HG02678 (cell line): ENCODE results near the gene FNBP1.

ENCODE experiments used
- ATAC-seq: cut with Tn5 transposase; IDR thresholded peaks from one replicate; pipeline ENCODE4 v1.9.1; 2021; ENCODE audit warnings: mild to moderate bottlenecking, moderate library complexity; ENCODE audit not compliant: unreplicated experiment

FNBP1 gene

DNA sequence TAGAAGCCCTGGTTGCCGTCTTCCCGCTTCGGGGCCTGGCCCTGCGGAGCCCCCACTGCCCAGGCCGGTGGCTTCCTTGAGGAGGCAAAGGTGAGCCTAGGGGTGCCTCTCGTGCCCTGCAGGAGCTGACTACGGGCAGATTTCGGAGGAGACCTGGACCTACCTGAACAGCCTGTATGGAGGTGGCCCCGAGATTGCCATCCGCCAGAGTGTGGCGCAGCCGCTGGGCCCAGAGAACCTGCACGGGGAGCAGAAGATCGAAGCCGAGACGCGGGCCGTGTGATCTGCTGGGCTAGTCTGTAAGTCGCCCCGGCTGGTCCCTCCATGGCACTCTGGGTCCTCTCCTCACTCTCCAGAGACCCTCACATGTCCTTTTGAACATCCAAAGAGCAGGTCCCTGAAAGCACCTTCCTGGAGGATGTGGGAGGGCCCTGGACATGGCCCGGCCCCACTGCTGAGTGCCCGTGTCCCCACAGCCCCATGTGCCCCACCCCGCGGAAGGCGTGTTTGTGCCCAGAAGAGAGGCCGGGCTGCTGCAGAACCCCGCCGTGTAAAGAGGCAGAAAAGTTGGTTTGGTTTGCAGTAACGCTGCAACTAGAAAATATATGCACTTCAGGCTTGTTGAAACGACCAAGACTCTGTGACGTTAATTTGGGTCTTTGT is 162.9 kb downstream of the FNBP1 start:
- ATAC-seq = no peak

DNA sequence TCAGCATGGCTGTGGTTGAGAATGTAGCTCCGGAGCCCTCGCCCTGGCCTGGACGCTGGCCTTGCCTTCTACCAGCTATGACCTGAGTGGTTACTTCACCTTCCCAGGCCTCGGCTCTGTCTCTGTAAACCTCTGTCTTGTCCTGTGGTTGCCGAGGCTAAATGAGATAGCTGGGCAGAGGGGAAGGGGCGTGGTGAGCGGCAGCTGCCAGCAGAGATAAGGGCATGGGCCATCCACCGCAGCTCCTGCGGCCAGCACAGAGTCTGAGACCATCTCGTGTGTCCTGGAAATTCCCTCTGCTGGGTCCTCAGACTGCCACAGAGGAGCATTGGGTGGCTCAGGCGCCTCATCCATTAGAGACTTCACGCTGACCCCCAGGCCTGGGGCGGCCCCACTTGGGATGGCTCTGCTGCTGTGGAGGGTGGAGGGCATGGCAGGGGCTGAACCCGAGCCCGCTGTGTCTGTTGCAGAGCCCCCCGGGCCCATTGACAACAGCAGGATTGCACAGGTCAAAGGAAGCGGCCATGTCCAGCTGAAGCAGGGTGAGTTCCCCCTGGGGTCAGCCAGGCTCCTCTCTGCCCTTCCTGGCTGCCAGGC is 163.8 kb downstream of the FNBP1 start:
- no peak for ATAC-seq

DNA sequence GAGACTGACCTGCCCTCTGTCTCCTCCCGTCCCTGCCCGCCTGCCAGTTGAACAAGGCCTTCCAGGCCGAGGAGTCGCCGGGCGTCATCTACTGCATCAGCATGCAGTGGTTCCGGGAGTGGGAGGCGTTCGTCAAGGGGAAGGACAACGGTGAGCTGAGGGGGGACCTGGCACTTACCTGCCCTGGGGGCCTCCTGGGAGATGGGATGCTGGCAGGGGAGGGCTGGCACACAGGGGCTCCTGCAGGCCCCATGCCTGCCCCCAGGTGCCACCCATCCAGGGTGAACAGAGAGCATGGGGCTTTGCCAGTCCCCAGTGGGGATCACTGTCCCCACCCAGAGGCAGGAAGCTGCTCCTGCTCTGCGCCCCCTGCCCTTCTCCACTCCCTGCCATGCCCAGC is 164.7 kb downstream of the FNBP1 start:
- no peak for ATAC-seq

DNA sequence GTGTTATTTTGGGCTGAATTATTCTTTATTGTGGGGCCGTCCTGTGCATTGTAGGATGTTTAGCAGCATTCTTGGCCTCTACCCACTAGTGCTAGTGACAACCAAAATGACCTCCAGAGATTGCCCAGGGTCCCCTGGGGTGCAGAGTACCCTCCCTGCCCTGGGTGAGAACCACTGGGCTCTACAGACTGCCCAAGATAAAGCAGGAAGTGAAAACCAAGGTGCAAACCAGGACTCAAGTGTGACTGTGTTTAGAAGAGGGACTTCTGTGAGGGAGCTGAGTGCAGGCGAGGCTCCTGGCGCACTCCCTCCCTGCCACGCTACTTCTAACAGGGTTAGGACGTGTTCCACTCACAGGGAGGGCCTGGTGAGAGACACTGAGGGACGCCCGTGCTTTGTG is 166.2 kb downstream of the FNBP1 start:
- no peak for ATAC-seq

DNA sequence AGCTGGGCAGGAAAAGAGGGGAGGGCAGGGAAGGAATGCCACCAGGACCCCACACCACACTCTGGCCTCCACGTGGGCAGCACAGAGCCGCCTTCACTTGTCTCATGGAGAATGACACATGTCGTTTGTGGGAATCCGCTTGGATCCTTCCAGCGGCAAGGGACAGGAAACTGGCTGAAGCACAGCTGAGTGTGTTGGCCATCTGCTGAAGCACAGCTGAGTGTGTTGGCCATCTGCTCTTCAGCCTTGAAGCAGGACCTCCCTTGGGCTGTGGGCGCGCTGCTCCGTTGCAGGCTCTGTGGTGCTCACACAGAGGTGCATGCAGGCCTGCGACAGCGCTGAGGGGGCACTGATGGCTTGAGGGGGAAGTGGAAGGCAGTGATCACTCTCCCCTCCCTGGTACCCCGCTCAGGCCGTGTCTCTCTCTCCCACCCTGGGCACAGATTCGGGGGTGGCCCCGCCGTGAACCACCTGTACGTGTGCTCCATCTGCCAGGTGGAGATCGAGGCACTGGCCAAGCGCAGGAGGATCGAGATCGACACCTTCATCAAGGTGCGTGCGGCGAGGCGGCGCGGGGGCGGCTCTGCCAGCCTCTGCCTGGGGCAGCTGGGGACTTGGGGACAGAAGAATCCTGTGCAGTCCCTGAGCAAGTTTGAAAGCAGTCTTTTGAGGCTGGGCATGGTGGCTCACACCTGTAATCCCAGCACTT is 167.1 kb downstream of the FNBP1 start:
- no peak for ATAC-seq

DNA sequence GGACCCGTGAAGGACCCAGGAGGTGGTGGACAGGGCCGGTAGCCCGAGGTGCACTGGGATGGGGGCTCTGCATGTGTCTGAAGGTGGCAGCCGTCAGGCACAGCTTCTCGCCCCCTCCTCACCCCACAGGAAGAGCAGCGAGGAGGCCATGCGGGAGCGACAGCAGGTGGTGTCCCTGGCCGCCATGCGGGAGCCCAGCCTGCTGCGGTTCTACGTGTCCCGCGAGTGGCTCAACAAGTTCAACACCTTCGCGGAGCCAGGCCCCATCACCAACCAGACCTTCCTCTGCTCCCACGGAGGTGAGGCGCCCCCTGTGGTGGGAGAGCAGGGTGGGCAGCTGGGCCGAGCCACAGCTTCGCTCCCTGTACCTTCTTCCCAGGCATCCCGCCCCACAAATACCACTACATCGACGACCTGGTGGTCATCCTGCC is 167.8 kb downstream of the FNBP1 start:
- no peak for ATAC-seq

DNA sequence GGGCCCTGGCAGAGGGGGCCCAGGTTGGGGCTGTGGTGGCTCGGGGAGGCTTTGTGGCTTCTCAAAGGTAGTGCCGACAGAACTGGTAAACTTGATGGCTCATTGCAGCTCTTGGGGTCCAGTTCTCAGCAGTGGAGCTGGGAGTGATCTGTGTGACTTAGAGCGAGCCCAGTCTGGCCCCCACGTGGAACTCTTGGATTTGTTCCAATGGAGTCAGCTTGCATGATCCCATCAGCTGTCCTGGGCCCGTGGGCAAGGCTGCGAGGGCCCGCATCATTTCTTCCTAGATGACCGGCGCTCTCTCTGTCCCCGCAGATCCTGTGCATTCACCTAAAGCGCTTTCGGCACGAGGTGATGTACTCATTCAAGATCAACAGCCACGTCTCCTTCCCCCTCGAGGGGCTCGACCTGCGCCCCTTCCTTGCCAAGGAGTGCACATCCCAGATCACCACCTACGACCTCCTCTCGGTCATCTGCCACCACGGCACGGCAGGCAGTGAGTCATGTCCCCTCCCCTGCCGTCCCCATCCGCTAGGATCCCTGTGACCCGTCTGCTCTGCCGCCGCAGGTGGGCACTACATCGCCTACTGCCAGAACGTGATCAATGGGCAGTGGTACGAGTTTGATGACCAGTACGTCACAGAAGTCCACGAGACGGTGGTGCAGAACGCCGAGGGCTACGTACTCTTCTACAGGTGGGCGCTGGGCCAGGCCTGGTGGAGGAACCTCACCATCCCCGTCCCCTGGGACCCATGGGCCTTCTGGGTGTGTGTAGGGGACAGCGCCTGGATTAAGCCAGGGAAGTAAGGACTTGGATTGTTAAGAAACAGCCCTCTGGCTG is 168.5 kb downstream of the FNBP1 start:
- no peak for ATAC-seq

DNA sequence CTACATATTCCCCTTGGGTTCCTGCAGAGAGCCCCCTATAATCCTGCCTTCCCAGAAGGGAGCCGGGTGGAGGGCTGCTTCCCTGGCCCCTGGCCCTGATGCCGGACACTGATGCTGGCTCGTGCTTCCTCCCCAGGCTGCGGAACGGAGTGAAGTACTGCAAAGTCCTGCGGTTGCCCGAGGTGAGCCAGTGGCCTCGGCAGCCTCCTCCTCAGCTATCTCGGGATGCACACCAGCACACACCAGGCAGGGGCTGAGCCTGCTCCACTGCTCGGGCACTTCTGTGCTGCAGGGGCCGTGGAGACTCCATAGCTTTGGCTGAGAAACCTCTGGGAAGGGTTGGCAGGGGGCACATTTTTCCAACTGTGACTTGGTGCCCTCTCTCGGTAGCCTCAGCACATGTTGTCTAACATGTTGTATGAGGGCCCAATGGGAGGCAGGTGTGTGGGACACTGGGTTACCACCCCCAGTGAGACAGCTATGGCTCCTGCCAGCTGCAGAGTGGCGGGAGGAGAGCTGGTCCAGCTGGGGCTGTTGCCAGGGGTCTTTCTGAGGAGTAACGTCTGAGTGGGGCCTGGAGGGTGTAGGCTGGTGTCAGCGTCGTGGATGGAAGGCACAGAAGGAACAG is 169.3 kb downstream of the FNBP1 start:
- ATAC-seq = no peak

DNA sequence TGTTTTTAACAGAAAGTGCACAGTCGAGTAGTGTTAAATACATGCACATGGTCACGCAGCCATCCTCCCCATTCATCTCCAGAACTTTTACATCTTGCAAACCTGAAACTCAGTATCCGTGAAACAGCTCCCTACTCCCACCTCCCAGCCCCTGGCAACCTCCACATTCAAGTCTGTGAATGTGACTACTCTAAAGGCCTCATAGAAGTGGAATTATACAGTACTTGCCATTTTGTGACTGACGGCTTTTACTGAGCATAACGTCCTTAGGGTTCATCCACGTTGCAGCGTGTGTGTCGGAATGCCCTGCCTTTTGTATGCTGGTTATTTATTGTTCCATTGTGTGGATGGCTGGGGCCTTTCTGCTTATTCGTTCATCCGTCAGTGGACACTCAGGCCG is 171.9 kb downstream of the FNBP1 start:
- ATAC-seq = no peak

DNA sequence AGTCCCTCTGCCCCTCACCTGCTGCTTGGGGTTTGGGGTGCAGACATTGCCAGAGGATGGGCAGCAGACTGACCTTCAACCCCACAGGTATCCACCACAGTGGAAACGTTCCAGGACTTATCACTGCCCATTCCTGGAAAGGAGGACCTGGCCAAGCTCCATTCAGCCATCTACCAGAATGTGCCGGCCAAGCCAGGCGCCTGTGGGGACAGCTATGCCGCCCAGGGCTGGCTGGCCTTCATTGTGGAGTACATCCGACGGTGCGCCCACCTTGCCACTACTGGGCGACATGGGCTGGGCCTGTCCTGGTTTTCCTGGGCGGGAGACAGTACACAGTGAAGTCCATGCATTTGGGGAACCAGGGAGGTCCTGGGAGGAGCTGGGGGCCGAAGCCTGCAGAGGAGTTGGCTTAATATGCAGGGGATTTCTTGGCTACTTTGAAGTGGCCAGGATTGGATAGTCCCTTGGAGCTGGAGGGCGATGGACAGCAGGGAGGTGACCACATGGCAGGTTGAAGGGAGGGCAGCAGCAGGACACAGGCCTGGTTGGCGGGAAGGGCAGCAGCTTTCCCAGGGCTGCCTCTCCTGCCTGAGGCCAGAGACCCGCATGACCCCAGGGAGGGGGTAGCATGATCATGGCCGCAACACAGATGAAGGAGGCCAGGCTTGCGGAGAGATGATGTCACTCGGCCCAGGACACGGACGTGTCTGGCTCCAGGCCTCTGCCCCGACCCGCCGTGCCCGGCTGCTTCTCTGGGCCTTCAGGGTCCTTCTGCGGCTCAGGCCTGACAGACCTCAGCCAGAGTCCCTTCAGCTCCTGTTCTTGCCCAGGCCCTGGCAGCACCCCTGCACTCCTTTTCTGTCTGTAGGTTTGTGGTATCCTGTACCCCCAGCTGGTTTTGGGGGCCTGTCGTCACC is 173.1 kb downstream of the FNBP1 start:
- ATAC-seq = no peak

DNA sequence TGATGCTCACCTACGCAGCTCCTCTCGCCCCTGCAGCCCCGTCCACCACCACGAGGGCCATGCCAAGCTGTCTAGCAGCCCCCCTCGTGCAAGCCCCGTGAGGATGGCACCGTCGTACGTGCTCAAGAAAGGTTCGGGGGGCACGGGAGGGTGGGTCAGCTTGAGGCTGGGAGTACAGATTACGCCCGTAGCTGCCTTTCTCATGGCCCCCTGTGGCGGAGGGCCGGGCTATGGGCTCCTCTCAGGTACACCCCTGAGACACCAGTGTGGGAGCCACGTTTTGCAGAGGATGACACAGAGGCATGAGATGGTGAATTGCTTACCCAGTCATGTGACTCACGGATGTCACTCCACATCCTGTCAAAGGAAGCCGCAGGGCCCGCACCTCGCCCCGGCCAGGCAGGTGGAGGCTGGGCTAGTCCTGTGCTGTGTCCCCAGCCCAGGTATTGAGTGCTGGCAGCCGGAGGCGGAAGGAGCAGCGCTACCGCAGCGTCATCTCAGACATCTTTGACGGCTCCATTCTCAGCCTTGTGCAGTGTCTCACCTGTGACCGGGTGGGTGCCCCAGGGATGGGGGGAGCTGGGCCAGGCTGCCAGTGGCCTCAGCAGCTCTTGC is 174.0 kb downstream of the FNBP1 start:
- ATAC-seq = no peak

DNA sequence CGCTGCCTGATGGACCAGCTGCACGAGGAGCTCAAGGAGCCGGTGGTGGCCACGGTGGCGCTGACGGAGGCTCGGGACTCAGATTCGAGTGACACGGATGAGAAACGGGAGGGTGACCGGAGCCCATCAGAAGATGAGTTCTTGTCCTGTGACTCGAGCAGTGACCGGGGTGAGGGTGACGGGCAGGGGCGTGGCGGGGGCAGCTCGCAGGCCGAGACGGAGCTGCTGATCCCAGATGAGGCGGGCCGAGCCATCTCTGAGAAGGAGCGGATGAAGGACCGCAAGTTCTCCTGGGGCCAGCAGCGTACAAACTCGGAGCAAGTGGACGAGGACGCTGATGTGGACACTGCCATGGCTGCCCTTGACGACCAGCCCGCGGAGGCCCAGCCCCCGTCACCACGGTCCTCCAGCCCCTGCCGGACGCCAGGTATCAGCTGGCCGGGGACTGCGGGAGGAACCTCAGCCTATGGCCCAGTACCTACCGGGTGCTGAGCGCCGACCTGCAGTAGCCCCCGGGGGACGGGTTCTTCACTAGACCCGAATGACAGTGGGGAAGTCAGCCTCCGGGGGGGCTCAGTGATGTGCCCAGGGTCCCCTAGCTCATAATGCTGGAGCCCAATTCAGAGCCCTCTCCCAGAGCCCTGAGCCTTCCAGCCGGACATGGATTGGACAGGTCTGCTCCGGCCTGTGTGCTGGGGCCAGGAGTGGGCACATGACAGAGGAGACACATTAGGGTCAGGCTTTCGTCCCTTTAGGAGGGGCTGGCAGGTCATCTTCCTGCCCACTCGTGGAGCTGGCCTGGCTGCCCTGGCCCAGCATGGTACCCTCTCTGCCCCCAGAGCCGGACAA is 174.7 kb downstream of the FNBP1 start:
- ATAC-seq = no peak

DNA sequence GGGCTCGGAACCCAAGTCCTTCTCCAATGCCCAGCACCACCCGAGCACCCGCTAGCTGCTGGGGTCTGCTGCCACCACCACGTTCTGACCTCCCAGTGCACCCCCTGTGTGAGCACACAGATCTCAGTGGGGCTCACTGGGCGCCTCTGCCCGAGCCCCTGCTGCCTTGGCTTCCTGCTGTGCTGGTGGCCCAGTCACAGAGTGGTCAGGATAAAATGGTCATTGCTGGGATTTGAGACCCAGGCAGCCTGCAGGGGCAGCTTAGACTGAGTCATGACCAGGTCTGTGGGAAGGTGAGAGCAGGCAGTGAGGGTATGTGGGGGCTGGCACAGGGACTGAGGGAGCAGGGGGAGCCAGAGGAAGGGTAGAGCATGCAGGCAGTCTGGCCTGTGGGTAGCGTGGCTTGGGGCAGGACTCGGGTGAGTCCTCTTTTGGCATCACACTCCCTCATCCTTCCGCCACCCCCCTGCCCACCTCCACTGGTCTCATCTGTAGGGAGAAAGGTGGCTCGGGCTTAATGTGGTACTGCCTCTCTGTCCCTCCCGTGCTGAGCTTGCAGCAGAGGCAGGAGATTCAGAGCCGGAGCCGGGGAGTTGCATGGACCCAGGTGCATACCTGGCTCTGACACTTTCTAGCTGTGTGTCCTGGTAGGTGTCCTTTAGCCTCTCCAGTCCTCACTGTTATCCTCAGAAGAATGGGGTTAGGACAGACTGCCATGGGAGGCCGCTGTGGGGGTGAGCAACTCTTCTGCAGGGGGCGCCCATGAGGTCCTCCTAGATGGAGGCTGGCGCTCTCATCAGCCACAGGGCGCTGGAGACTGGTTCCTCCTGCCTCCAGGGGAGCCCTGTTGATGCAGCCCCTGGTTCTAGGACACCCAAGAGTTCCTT is 175.6 kb downstream of the FNBP1 start:
- no peak for ATAC-seq

DNA sequence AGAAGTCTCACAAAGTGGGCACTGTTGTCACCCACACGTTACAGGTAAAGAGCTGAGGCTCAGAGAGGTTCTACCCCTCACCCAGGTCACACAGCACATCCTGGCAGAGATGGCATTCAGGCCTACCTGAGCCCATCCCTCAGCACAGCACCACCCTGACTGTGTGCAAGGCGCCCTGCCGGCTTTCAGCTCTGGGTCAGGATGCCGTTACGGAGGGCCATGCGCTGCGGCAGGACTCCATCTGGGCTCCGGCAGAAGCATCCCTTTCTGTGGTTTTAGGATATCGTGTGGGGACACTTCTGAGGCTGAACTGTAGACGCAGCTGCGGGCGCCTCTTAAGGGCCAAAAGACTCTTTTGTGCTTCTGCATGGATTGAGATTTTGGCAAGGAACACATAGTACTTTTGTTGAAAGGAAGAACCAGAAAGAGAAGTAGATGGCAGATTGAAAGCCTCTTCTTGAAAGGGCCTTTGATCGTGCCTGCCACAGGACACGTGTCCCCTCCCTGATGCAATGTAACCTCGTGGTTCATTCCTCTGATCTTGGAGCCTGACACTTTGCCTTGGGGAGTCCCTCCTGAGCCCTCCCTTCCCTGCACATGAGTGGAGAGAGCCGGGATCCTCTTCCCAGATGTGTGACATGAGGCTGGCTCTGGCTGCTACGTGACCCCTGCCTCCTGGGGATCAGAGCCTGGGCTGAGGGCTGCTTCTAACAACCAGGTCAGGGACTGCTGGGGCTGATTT is 176.4 kb downstream of the FNBP1 start:
- no peak for ATAC-seq

DNA sequence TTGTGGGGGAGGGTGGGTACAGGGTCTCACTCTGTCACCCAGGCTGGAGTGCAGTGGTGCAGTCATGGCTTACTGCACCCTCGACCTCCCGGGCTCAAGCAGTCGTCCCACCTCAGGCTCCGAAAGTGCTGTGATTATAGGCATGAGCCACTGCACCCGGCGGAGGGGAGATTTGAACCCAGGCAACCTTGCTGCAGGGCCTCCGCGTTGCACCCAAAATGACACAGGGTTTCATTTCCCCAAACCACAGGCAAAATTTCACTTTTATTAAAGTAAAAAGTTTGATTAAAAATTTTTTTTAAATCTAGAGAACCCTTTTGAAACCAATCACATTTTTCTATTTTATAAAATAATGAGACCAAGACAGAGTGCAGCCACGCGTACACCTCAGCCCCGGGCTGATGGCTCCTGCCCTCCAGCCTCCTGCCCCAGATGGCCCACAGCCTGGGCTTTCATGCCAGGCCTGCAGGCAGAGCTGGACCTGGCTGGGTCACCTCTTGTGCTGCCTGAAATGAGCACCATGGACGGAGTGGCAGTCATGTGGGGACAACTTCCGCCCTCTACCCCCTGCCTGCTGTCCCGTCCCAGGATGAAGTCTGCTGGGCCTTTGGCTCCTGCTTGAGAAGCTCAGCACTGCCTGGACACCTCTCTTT is 177.2 kb downstream of the FNBP1 start:
- no peak for ATAC-seq

DNA sequence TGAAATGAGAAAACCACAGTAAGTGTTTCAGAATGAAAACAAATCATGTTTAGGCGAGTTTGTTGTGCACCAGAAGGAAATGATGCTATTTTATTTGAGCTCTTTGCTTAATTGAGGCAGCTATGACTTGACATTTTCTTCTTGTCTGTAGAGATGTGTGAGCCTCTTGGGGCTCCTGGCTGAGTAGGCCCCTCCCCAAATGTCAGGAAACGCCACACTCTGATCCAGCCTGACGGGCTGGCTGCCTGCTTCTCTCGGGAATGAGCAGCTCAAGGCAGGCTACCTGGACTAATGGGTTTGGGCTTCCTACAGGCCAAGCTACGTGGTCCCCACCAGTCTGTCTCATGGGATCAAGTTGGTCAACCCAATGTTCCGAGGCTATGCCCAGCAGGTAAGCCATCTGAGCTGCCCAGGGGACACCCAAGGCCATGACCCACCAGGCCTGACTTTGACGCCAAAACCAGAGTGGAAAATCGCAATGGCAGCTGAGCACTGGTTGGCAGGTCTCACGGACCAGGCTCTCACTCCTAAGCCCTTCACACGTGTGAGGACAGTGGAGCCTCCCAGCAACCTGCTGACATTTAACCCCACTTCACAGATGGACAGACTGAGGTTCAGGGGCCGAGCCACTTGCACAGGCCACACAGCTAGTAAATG is 177.9 kb downstream of the FNBP1 start:
- ATAC-seq = no peak
